Right lobe of liver (tissue), 4 donors: ENCODE measurements around the gene TDG.

Experiments used
- POLR2A ChIP-seq: fragments of 450-650 bp; IDR thresholded peaks from one replicate; pipeline ENCODE4 v1.6.1; 2017; ENCODE audit warnings: antibody characterized with exemption, mild to moderate bottlenecking
- TF ChIP-seq, protein P1 (sequence below), 4 donors: fragments of 200-600 bp in 3 of 4; fragments of 450-650 bp in 1 of 4; IDR thresholded peaks; one replicate each; pipeline versions ENCODE4 v1.5.1 to v1.8.0; 2016 to 2022; ENCODE audit warnings: antibody characterized with exemption in 4 of 4, mild to moderate bottlenecking in 2 of 4
- donor health status: DM: no; HTN: no; CAD: no.
- donor health status: DM: no; HTN: no; CAD: no.
- donor health status: DM: no; HTN: yes; CAD: no.

DNA sequence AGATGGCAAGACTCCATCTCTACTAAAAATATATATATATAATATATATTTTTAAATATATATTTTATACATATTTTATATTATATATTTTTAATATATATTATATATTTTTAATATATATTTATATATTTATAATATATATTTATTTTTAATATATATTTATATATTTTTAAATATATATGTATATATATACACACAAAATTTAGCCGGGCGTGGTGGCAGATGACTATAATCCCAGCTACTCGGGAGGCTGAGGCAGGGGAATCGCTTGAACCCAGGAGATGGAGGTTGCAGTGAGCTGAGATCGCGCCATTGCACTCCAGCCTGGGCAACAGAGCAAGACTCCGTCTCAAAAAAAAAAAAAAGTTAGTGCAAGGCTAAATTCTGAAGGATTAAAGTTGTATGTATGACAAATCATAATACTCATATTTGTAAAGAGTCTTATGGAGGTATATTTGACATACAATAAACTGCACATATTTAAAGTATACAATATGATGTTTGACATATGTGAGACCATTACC is 7.7 kb upstream of the TDG start:
- TF ChIP-seq, protein P1, sequence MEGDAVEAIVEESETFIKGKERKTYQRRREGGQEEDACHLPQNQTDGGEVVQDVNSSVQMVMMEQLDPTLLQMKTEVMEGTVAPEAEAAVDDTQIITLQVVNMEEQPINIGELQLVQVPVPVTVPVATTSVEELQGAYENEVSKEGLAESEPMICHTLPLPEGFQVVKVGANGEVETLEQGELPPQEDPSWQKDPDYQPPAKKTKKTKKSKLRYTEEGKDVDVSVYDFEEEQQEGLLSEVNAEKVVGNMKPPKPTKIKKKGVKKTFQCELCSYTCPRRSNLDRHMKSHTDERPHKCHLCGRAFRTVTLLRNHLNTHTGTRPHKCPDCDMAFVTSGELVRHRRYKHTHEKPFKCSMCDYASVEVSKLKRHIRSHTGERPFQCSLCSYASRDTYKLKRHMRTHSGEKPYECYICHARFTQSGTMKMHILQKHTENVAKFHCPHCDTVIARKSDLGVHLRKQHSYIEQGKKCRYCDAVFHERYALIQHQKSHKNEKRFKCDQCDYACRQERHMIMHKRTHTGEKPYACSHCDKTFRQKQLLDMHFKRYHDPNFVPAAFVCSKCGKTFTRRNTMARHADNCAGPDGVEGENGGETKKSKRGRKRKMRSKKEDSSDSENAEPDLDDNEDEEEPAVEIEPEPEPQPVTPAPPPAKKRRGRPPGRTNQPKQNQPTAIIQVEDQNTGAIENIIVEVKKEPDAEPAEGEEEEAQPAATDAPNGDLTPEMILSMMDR (IDR thresholded peaks at IDR 0.05): no peak
- TF ChIP-seq POLR2A: no peak
